Measurements from ENCODE around the gene ATG2A.

DNA sequence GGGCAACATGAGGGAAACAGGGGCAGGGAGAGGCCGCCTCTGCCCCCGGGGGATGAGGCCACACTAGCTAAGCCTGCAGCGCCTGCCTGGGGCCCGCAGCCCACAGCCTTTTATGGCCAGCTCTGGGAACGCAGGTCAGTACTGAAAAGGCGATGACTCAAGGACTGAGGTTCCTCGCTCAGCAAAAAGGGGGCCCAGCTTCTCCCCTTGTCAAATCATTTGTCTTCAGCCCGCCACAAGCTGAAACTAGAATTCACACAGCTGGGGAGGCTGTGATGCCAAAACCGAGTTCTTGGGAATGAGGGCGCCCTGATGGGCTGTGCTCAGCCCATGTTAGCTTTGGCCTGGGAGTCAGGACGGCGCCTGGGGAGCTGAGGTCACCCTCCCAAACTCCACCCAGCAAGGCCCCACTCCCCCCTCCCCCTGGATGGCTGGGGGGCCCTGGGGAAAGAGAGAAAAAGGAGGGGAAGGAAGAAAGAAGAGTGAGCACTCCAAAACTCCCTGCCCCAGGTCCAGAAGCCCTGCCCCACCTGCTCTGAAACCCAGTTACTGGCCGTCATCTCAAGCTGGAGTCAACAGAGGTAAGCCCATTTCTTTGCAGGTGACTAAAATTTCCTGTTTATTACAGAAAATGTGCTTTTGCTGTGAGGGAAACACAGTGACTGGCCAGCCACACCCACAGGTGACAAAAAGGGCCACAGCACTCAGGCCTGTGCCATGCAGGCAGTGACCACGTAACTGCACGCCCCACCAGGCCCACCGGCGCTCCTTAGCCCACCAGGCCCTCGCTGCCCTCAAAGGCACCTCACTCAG is 52.3 kb downstream of the ATG2A start:
- TF ChIP-seq, protein P1, sequence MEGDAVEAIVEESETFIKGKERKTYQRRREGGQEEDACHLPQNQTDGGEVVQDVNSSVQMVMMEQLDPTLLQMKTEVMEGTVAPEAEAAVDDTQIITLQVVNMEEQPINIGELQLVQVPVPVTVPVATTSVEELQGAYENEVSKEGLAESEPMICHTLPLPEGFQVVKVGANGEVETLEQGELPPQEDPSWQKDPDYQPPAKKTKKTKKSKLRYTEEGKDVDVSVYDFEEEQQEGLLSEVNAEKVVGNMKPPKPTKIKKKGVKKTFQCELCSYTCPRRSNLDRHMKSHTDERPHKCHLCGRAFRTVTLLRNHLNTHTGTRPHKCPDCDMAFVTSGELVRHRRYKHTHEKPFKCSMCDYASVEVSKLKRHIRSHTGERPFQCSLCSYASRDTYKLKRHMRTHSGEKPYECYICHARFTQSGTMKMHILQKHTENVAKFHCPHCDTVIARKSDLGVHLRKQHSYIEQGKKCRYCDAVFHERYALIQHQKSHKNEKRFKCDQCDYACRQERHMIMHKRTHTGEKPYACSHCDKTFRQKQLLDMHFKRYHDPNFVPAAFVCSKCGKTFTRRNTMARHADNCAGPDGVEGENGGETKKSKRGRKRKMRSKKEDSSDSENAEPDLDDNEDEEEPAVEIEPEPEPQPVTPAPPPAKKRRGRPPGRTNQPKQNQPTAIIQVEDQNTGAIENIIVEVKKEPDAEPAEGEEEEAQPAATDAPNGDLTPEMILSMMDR (IDR thresholded peaks at IDR 0.05): no peak
- TF ChIP-seq EZH2 (IDR thresholded peaks at IDR 0.05) (no peak), EZH2phosphoT487 (IDR thresholded peaks at IDR 0.05) (no peak)
